Mesenchymal stem cell (in vitro differentiated cells and primary cell): ENCODE results near the gene RALY.

ENCODE experiments used
- DNase-seq: peaks from one replicate; pipeline ENCODE4 v3.0.0-alpha.2; 2013
- H2AFZ ChIP-seq: one replicate; pipeline ENCODE4 v1.6.1; 2013; ENCODE audit warnings: low read depth, mild to moderate bottlenecking, control low read depth, inconsistent platforms, low read length, moderate library complexity
- H2AK5ac ChIP-seq: 2 replicates; pipeline ENCODE4 v1.6.1; 2013; ENCODE audit warnings: low read length, moderate library complexity, mild to moderate bottlenecking, inconsistent platforms; ENCODE audit not compliant: severe bottlenecking
- H2BK120ac ChIP-seq: one replicate; pipeline ENCODE4 v1.6.1; 2013; ENCODE audit warnings: low read depth, mild to moderate bottlenecking, inconsistent platforms, low read length, moderate library complexity
- H2BK12ac ChIP-seq, 2 experiments: one replicate each; pipeline ENCODE4 v1.6.1; 2013; ENCODE audit warnings: inconsistent platforms in 2 of 2, low read length in 2 of 2, mild to moderate bottlenecking in 2 of 2, moderate library complexity in 2 of 2, control low read depth in 1 of 2
- H2BK15ac ChIP-seq: one replicate; pipeline ENCODE4 v1.6.1; 2013; ENCODE audit warnings: mild to moderate bottlenecking, low read depth, inconsistent platforms; ENCODE audit not compliant: poor library complexity, severe bottlenecking
- H2BK5ac ChIP-seq: 2 replicates; pipeline ENCODE4 v1.6.1; 2013; ENCODE audit warnings: low read depth, mild to moderate bottlenecking, low read length, control low read depth, inconsistent platforms; ENCODE audit not compliant: poor library complexity, severe bottlenecking
- H3K14ac ChIP-seq, 2 experiments: one replicate each; pipeline ENCODE4 v1.6.1; 2013; ENCODE audit warnings: inconsistent platforms in 2 of 2, low read length in 2 of 2, control low read depth in 1 of 2, mild to moderate bottlenecking in 1 of 2, moderate library complexity in 1 of 2
- H3K18ac ChIP-seq, 2 experiments: one replicate each; pipeline ENCODE4 v1.6.1; 2013; ENCODE audit warnings: inconsistent platforms in 2 of 2, low read length in 2 of 2, control low read depth in 1 of 2, low read depth in 1 of 2, mild to moderate bottlenecking in 1 of 2
- H3K23ac ChIP-seq, 2 experiments: one replicate each; pipeline ENCODE4 v1.6.1; 2013; ENCODE audit warnings: inconsistent platforms in 2 of 2, low read length in 2 of 2, mild to moderate bottlenecking in 2 of 2, moderate library complexity in 2 of 2, control low read depth in 1 of 2
- H3K27ac ChIP-seq: 2 replicates; pipeline ENCODE4 v1.5.1; 2013; ENCODE audit warnings: mild to moderate bottlenecking, moderate library complexity, low read length, control low read depth, inconsistent platforms; ENCODE audit not compliant: poor library complexity, severe bottlenecking
- H3K27me3 ChIP-seq, 2 experiments: 2 replicates each; pipeline versions ENCODE4 v1.6.1 to v1.7.0; 2013; ENCODE audit warnings: low read length in 2 of 2, mild to moderate bottlenecking in 2 of 2, moderate library complexity in 2 of 2, control low read depth in 1 of 2, inconsistent platforms in 1 of 2; ENCODE audit not compliant: control insufficient read depth in 1 of 2, insufficient read depth in 1 of 2
- H3K36me3 ChIP-seq, 2 experiments: 2 replicates each; pipeline versions ENCODE4 v1.6.1 to v1.7.0; 2013; ENCODE audit warnings: low read length in 2 of 2, control low read depth in 1 of 2, inconsistent platforms in 1 of 2, low read depth in 1 of 2, mild to moderate bottlenecking in 1 of 2; ENCODE audit not compliant: insufficient read depth in 2 of 2, control insufficient read depth in 1 of 2
- H3K4ac ChIP-seq, 2 experiments: one replicate each; pipeline ENCODE4 v1.6.1; 2013; ENCODE audit warnings: inconsistent platforms in 2 of 2, low read length in 2 of 2, mild to moderate bottlenecking in 2 of 2, moderate library complexity in 2 of 2, control low read depth in 1 of 2, low read depth in 1 of 2
- H3K4me1 ChIP-seq: 2 replicates; pipeline ENCODE4 v1.6.1; 2013; ENCODE audit warnings: low read depth, low read length, control low read depth; ENCODE audit not compliant: control insufficient read depth, insufficient read depth
- H3K4me2 ChIP-seq: 2 replicates; pipeline ENCODE4 v1.6.1; 2013; ENCODE audit warnings: low read length, mild to moderate bottlenecking, inconsistent platforms; ENCODE audit not compliant: poor library complexity, severe bottlenecking
- H3K4me3 ChIP-seq, 2 experiments: 2 replicates each; pipeline versions ENCODE4 v1.5.1 to v1.7.0; 2013; ENCODE audit warnings: low read length in 2 of 2, mild to moderate bottlenecking in 2 of 2, control low read depth in 1 of 2, low read depth in 1 of 2; ENCODE audit not compliant: insufficient read depth in 1 of 2
- H3K79me1 ChIP-seq: replicated peaks from 2 replicates; pipeline ENCODE4 v1.6.1; 2013; ENCODE audit warnings: mild to moderate bottlenecking, control low read depth, low read length, inconsistent platforms; ENCODE audit not compliant: poor library complexity, severe bottlenecking
- H3K9ac ChIP-seq: 2 replicates; pipeline ENCODE4 v1.7.0; 2013; ENCODE audit warnings: mild to moderate bottlenecking, low read length, moderate library complexity
- H3K9me3 ChIP-seq: 2 replicates; pipeline ENCODE4 v1.7.0; 2013; ENCODE audit warnings: mild to moderate bottlenecking, low read length; ENCODE audit not compliant: control insufficient read depth
- H4K8ac ChIP-seq: one replicate; pipeline ENCODE4 v1.6.1; 2013; ENCODE audit warnings: inconsistent platforms, mild to moderate bottlenecking, low read length, moderate library complexity
- H4K91ac ChIP-seq: one replicate; pipeline ENCODE4 v1.6.1; 2013; ENCODE audit warnings: mild to moderate bottlenecking, low read length, inconsistent platforms
- WGBS: methylation state at CpG from one replicate; pipeline ENCODE4 v1.1.7; 2013; ENCODE audit warnings: mixed read lengths; 5-methylcytosine and 5-hydroxymethylcytosine counted together

The RALY gene

DNA sequence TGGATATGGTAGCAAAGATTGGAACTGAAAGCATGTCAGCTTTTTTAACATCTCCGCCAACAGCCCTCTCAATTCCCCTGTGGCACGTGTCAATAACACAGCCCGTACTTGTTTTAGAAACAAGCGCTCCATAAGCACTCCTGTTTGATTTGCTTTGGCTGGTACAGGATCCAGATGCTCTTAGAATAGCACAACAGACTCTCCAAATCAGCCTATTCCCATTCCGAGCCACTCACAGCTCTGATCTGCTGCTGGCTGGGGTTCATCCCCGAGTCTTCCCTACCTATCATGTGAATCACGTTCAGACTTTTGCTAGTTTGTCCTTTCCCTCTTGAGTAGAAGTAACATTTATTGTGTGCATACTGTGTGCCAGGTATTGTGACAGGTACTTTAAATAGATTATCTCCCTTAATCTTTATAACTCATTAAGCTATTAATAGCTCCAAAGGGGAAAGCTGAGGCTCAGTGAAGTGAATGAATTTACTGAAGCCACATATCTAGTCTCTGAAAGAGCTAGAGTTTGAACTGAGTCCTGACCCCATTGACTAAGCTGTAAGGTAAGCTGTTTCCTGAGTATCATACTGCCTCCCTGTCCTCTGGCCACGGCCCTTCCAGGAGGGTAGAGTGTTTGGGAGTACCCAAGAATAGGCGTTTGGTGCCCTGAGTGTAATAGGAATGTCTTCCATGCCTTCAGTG is 46.7 kb downstream of the RALY start:
- Histone ChIP-seq H3K9ac (no peak overlapping the region), H4K8ac (no peak overlapping the region), H3K23ac (no peak overlapping the region), H4K91ac (no peak overlapping the region), H3K9me3 (no peaks in the 10 kb centered on the region), H3K4me3 (no peak overlapping the region), H3K79me1 (peaks cover 41% of the 10 kb centered on the region), H2BK120ac (no peak overlapping the region), H3K4me1 (peaks cover 3% of the 10 kb centered on the region), H3K27ac (no peak overlapping the region), H3K4ac (no peak overlapping the region), H2BK5ac (no peak overlapping the region), H3K36me3 (peaks cover 3% of the 10 kb centered on the region in 2 experiments), H2BK12ac (no peak overlapping the region), H3K14ac (no peak overlapping the region), H3K27me3 (no peaks in the 10 kb centered on the region), H3K4me2 (no peak overlapping the region), H2AK5ac (no peak overlapping the region), H3K18ac (no peak overlapping the region), H2BK15ac (no peak overlapping the region), H2AFZ (no peak overlapping the region)
- no peak for DNase-seq
- 95% methylated on average over 8 of the region's 9 CpGs for WGBS

GRCh38 chr20:34041226-34041625 is 47.5 kb downstream of the RALY start:
- Histone ChIP-seq H3K27me3 (no peaks in the 10 kb centered on the region), H2BK120ac (no peak overlapping the region), H3K9me3 (no peaks in the 10 kb centered on the region), H3K9ac (no peak overlapping the region), H2BK5ac (no peak overlapping the region), H2BK12ac (no peak overlapping the region), H3K27ac (no peak overlapping the region), H3K4ac (no peak overlapping the region), H2AFZ (no peak overlapping the region), H3K4me3 (no peak overlapping the region), H2BK15ac (no peak overlapping the region), H3K18ac (no peak overlapping the region), H4K91ac (no peak overlapping the region), H3K14ac (no peak overlapping the region), H3K4me1 (peaks cover 3% of the 10 kb centered on the region), H4K8ac (no peak overlapping the region), H3K36me3 (peaks cover 3 to 7% of the 10 kb centered on the region in 2 experiments), H3K79me1 (peaks cover 43% of the 10 kb centered on the region), H3K23ac (no peak overlapping the region), H3K4me2 (no peak overlapping the region), H2AK5ac (no peak overlapping the region)
- WGBS: 97% methylated on average over 3 of the region's 4 CpGs
- DNase-seq: no peak

GRCh38 chr20:34042262-34042661 is 48.6 kb downstream of the RALY start:
- H2BK5ac ChIP-seq: no peak overlapping the region
- H2BK12ac ChIP-seq: no peak overlapping the region
- DNase-seq: no peak
- WGBS: 63% methylated on average over 4 of the region's 4 CpGs
- peaks cover 44% of the 10 kb centered on the region for H3K79me1 ChIP-seq
- no peaks in the 10 kb centered on the region for H3K9me3 ChIP-seq
- H3K18ac ChIP-seq: no peak overlapping the region
- no peaks in the 10 kb centered on the region for H3K4me1 ChIP-seq
- H4K8ac ChIP-seq: no peak overlapping the region
- no peak overlapping the region for H3K14ac ChIP-seq
- H2AFZ ChIP-seq: no peak overlapping the region
- no peak overlapping the region for H3K27ac ChIP-seq
- H3K9ac ChIP-seq: no peak overlapping the region
- H3K27me3 ChIP-seq: no peaks in the 10 kb centered on the region
- H3K4me3 ChIP-seq: no peak overlapping the region
- H3K4me2 ChIP-seq: no peak overlapping the region
- H2AK5ac ChIP-seq: no peak overlapping the region
- H2BK15ac ChIP-seq: no peak overlapping the region
- no peak overlapping the region for H2BK120ac ChIP-seq
- peaks cover 3 to 9% of the 10 kb centered on the region in 2 experiments for H3K36me3 ChIP-seq
- H3K4ac ChIP-seq: no peak overlapping the region
- H3K23ac ChIP-seq: no peak overlapping the region
- no peak overlapping the region for H4K91ac ChIP-seq

- peak; percentile 19 for DNase-seq
These were observed 49.3 kb downstream of the RALY start for GRCh38 chr20:34043025-34043424.

More at GRCh38 chr20:34043025-34043424, 49.3 kb downstream of the RALY start:
- Histone ChIP-seq H2BK120ac (no peak overlapping the region), H3K14ac (no peak overlapping the region), H3K4ac (no peak overlapping the region), H3K4me3 (no peak overlapping the region), H3K36me3 (peaks cover 3 to 9% of the 10 kb centered on the region in 2 experiments), H4K91ac (no peak overlapping the region), H3K23ac (no peak overlapping the region), H3K9me3 (no peaks in the 10 kb centered on the region), H3K4me1 (no peaks in the 10 kb centered on the region), H4K8ac (no peak overlapping the region), H3K4me2 (no peak overlapping the region), H2BK15ac (no peak overlapping the region), H2BK12ac (no peak overlapping the region), H3K9ac (no peak overlapping the region), H2BK5ac (no peak overlapping the region), H2AFZ (no peak overlapping the region), H2AK5ac (no peak overlapping the region), H3K79me1 (peaks cover 43% of the 10 kb centered on the region), H3K27me3 (no peaks in the 10 kb centered on the region), H3K18ac (no peak overlapping the region), H3K27ac (no peak overlapping the region)
